Hepatocyte (in vitro differentiated cells): ENCODE results near the gene PRPF31. TPM values are rescaled to one million over a fixed set of nuclear protein-coding genes. Genes with fewer than 3 reads are reported as not detected.

ENCODE experiments used
- DNase-seq: peaks from one replicate; pipeline ENCODE4 v3.0.0-alpha.2; 2016; ENCODE audit warnings: low spot score
- H2AFZ ChIP-seq: fragments of 200-600 bp; sonication (generic); 2 replicates; pipeline ENCODE4 v1.6.0; 2016; ENCODE audit warnings: antibody characterized with exemption, mild to moderate bottlenecking
- H3K27ac ChIP-seq: fragments of 200-600 bp; sonication (generic); 2 replicates; pipeline ENCODE4 v1.5.1; 2016; ENCODE audit warnings: mild to moderate bottlenecking
- H3K27me3 ChIP-seq: fragments of 200-600 bp; sonication (generic); 2 replicates; pipeline ENCODE4 v1.6.1; 2016
- H3K36me3 ChIP-seq: fragments of 200-600 bp; sonication (generic); replicated peaks from 2 replicates; pipeline ENCODE4 v1.5.1; 2016; ENCODE audit warnings: low read depth; ENCODE audit not compliant: insufficient read depth
- H3K4me1 ChIP-seq: fragments of 200-600 bp; sonication (generic); 2 replicates; pipeline ENCODE4 v1.5.1; 2016; ENCODE audit warnings: mild to moderate bottlenecking, moderate library complexity; ENCODE audit not compliant: insufficient read depth
- H3K4me2 ChIP-seq: fragments of 200-600 bp; sonication (generic); 2 replicates; pipeline ENCODE4 v1.6.0; 2016
- H3K4me3 ChIP-seq: fragments of 200-600 bp; sonication (generic); 2 replicates; pipeline ENCODE4 v1.5.1; 2016; ENCODE audit warnings: mild to moderate bottlenecking
- H3K79me2 ChIP-seq: fragments of 200-600 bp; sonication (generic); 2 replicates; pipeline ENCODE4 v1.6.0; 2017; ENCODE audit warnings: mild to moderate bottlenecking
- H3K9me2 ChIP-seq: fragments of 200-600 bp; sonication (generic); replicated peaks from 2 replicates; pipeline ENCODE4 v1.6.0; 2017; ENCODE audit warnings: mild to moderate bottlenecking; ENCODE audit not compliant: insufficient read depth
- H3K9me3 ChIP-seq: fragments of 200-600 bp; sonication (generic); 2 replicates; pipeline ENCODE4 v1.5.1; 2016; ENCODE audit warnings: low read depth, mild to moderate bottlenecking
- H4K20me1 ChIP-seq: fragments of 200-600 bp; sonication (generic); 2 replicates; pipeline ENCODE4 v1.6.0; 2016; ENCODE audit warnings: mild to moderate bottlenecking; ENCODE audit not compliant: insufficient read depth, poor library complexity, severe bottlenecking
- EZH2 ChIP-seq: fragments of 200-600 bp; sonication (generic); IDR thresholded peaks from 2 replicates; pipeline ENCODE4 v1.6.1; 2016; ENCODE audit warnings: antibody characterized with exemption, mild to moderate bottlenecking, borderline replicate concordance
- EZH2phosphoT487 ChIP-seq: fragments of 200-600 bp; sonication (generic); IDR thresholded peaks from one replicate; pipeline ENCODE4 v1.6.1; 2018; ENCODE audit warnings: antibody characterized with exemption, mild to moderate bottlenecking, low read depth, moderate library complexity; ENCODE audit not compliant: unreplicated experiment, severe bottlenecking
- WGBS: methylation state at CpG from one replicate; pipeline ENCODE4 v1.1.6; 2016; ENCODE audit warnings: low lambda C conversion rate; ENCODE audit errors: missing lambda C conversion rate; 5-methylcytosine and 5-hydroxymethylcytosine counted together
- polyA plus RNA-seq: library from polyadenylated mRNA; unstranded; fragments of >200 nt; fragmentation: Nextera tagmentation; extraction: Ambion mirVana; gene quantifications from 2 replicates; pipeline ENCODE4 v1.2.1, GENCODE V29; 2016
- total RNA-seq: library from RNA; depleted of rRNA; stranded (reverse); fragments of >200 nt; gene quantifications from 2 replicates; pipeline ENCODE4 v1.2.3, GENCODE V29; 2014
- TF ChIP-seq, protein P1 (sequence below): fragments of 200-600 bp; sonication (generic); IDR thresholded peaks from 2 replicates; pipeline ENCODE4 v1.5.1; 2016; ENCODE audit warnings: antibody characterized with exemption, mild to moderate bottlenecking; ENCODE audit not compliant: poor library complexity

The PRPF31 gene
- total and polyA plus RNA-seq, 2 experiments from 2014 or later = 59.7 to 77.6 TPM

DNA sequence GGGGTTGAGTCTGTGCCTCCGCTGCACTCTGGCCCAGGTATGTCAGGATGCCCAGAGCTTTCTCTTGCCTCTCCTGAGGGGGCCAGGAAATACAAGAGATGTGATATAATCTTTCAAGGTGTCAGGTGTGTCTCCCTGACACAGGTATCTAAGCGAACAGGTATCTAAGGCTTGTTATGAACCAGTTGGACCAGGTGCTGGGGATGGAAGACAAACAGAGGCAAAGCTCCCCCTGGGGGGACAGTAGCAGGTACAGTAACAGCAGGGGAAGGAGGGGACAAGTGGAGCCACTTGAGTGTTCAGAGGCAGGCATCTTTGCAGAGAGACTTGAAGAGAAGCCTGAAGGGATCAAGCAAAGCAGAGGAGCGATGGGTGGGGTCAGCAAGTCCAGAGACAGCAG, 41.4 kb downstream of the PRPF31 start:
- H3K27ac ChIP-seq = no peak overlapping the region
- H3K27me3 ChIP-seq = no peaks in the 10 kb centered on the region
- 83% methylated on average over 3 of the region's 3 CpGs for WGBS
- H3K4me1 ChIP-seq = peaks cover 16% of the 10 kb centered on the region
- H3K9me2 ChIP-seq = no peaks in the 10 kb centered on the region
- H4K20me1 ChIP-seq = no peaks in the 10 kb centered on the region
- H3K79me2 ChIP-seq = peaks cover 14% of the 10 kb centered on the region
- no peaks in the 10 kb centered on the region for H3K9me3 ChIP-seq
- H3K4me2 ChIP-seq = no peak overlapping the region
- DNase-seq = peak; percentile 51
- H3K36me3 ChIP-seq = no peaks in the 10 kb centered on the region
- H2AFZ ChIP-seq = no peak overlapping the region
- no peak overlapping the region for H3K4me3 ChIP-seq
- TF ChIP-seq EZH2 = no peak
- TF ChIP-seq EZH2phosphoT487 = no peak
- TF ChIP-seq, protein P1, sequence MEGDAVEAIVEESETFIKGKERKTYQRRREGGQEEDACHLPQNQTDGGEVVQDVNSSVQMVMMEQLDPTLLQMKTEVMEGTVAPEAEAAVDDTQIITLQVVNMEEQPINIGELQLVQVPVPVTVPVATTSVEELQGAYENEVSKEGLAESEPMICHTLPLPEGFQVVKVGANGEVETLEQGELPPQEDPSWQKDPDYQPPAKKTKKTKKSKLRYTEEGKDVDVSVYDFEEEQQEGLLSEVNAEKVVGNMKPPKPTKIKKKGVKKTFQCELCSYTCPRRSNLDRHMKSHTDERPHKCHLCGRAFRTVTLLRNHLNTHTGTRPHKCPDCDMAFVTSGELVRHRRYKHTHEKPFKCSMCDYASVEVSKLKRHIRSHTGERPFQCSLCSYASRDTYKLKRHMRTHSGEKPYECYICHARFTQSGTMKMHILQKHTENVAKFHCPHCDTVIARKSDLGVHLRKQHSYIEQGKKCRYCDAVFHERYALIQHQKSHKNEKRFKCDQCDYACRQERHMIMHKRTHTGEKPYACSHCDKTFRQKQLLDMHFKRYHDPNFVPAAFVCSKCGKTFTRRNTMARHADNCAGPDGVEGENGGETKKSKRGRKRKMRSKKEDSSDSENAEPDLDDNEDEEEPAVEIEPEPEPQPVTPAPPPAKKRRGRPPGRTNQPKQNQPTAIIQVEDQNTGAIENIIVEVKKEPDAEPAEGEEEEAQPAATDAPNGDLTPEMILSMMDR = no peak

DNA sequence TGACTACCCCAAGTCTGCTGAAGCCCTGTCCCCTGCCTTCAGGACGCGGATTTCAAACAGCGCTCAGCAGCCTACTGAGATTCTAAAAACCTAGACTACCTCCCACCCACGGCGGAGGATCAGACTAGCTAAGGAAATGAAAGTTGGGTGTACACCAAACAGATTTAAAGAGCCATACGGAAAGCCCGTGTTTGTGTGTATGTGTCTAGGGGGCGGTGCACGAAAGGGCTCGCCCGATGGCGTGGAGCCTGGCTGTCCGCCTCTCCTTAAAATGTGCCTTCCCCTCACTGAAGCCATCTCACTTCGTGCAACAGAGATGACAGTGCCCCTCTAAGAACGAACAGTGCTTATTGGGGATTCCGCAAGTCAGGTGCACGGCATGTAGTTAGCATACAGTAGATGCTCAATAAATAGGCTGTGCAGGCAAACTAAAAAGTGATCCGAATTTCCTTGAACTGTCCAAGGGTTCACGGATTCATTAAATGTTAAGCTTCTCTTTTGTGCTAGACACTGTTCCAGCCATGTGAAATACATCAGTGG, 43.3 kb downstream of the PRPF31 start:
- H3K4me2 ChIP-seq = peak overlapping the region; percentile 90
- H3K36me3 ChIP-seq = no peaks in the 10 kb centered on the region
- H3K4me1 ChIP-seq = peaks cover 20% of the 10 kb centered on the region
- no peaks in the 10 kb centered on the region for H3K9me2 ChIP-seq
- H4K20me1 ChIP-seq = no peaks in the 10 kb centered on the region
- 31% methylated on average over 19 of the region's 19 CpGs for WGBS
- peak overlapping the region; percentile 41 for H2AFZ ChIP-seq
- peak overlapping the region; percentile 93 for H3K27ac ChIP-seq
- H3K4me3 ChIP-seq = peak overlapping the region; percentile 25
- H3K9me3 ChIP-seq = no peaks in the 10 kb centered on the region
- H3K79me2 ChIP-seq = peaks cover 14% of the 10 kb centered on the region
- no peak for DNase-seq
- no peak for TF ChIP-seq EZH2
- TF ChIP-seq, protein P1 = no peak
- no peak for TF ChIP-seq EZH2phosphoT487
- no peaks in the 10 kb centered on the region for H3K27me3 ChIP-seq

DNA sequence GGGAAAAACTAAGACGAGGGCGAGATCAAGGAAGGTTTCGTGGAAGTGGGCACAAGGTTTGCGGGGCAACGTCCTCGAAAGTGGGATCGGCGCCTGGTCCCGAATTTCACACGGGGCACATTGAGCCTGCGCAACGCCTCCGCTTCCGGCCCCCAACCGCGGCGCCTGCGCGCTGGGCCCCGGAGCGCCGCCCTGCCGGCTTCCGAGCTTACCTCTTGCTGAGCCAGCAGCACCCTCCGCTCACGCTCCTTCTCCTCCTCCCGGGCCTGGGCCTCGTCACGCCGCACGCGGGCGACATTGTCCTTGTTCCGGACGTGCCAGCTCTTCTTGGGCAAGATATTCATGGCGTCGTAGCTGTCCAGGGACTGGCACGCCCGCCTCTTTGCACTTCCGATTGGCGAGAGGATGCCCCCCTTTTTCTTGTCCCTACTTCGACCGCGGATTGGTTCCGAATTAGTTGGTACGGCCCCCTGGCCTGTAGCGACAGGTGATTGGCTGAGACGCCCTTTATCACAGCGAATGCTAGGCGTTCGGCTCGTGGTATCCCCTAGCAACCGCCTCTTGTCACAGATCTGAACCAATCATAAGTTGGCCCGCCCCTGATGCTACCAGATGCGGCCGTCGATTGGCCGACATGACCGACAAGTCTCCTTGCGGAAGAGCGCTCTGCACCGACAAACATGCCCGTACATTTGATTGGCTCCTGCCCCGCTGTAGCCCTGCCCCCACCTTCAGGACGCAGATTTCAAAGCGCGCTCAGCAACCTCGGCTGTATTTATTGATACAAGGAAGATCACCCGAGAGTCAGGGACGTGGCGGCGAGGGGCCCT, 44.0 kb downstream of the PRPF31 start, which contains the start of gene LENG1:
TSS of gene LENG1 (minus strand) at position 370 of the 830 bp plus-strand sequence. CDS start at position 344, 26 bp downstream.
- H3K36me3 ChIP-seq = no peaks in the 10 kb centered on the region
- WGBS = 1% methylated on average over 70 of the region's 72 CpGs
- peak within 1 kb of the TSS; percentile 90 for H3K4me2 ChIP-seq
- peaks cover 20% of the 10 kb centered on the region for H3K4me1 ChIP-seq
- H2AFZ ChIP-seq = peak within 1 kb of the TSS; percentile 46
- no peaks in the 10 kb centered on the region for H3K27me3 ChIP-seq
- H3K9me2 ChIP-seq = no peaks in the 10 kb centered on the region
- TF ChIP-seq, protein P1 = peak; percentile 50
- TF ChIP-seq EZH2 = no peak
- H4K20me1 ChIP-seq = no peaks in the 10 kb centered on the region
- peak within 1 kb of the TSS; percentile 93 for H3K27ac ChIP-seq
- DNase-seq = peak; percentile 100
- peaks cover 14% of the 10 kb centered on the region for H3K79me2 ChIP-seq
- H3K9me3 ChIP-seq = no peaks in the 10 kb centered on the region
- peak within 1 kb of the TSS; percentile 25 for H3K4me3 ChIP-seq
